Fibroblast of lung (primary cell): Measurements from ENCODE around the gene LGALS4. TPM values are rescaled to one million over a fixed set of nuclear protein-coding genes. Genes with fewer than 3 reads are reported as not detected.

Experiments used
- DNase-seq, 2 donors: peaks; one replicate each; pipeline versions ENCODE4 v3.0.0 to v3.0.0-alpha.2; 2010; ENCODE audit warnings: low read depth in 2 of 2
- H2AFZ ChIP-seq: 2 replicates; pipeline ENCODE4 v1.5.1; 2012; ENCODE audit warnings: low read length, control low read depth, inconsistent platforms
- H3K27ac ChIP-seq: 2 replicates; pipeline ENCODE4 v1.5.1; 2011; ENCODE audit warnings: low read length, control low read depth; ENCODE audit not compliant: insufficient read depth
- H3K27me3 ChIP-seq: 2 replicates; pipeline ENCODE4 v1.5.1; 2011; ENCODE audit warnings: mild to moderate bottlenecking, low read length; ENCODE audit not compliant: control insufficient read depth, insufficient read depth
- H3K36me3 ChIP-seq: 2 replicates; pipeline ENCODE4 v1.5.1; 2011; ENCODE audit warnings: low read length; ENCODE audit not compliant: control insufficient read depth, insufficient read depth
- H3K4me1 ChIP-seq: 2 replicates; pipeline ENCODE4 v1.5.1; 2011; ENCODE audit warnings: low read length; ENCODE audit not compliant: control insufficient read depth, insufficient read depth; ENCODE audit errors: extremely low read depth
- H3K4me2 ChIP-seq: 2 replicates; pipeline ENCODE4 v1.5.1; 2011; ENCODE audit warnings: low read length, control low read depth; ENCODE audit not compliant: insufficient read depth; ENCODE audit errors: extremely low read depth
- H3K4me3 ChIP-seq, 4 experiments: fragments of 200-600 bp in 1 of 4; sonication (generic) in 1 of 4; replicated peaks in 1 of 4; 2 replicates each; pipeline ENCODE4 v1.5.1; 2011 to 2016; ENCODE audit warnings: low read length in 4 of 4, low read depth in 3 of 4, mild to moderate bottlenecking in 3 of 4, control low read depth in 2 of 4, inconsistent platforms in 1 of 4, mixed read lengths in 1 of 4; ENCODE audit not compliant: insufficient read depth in 1 of 4; ENCODE audit errors: control extremely low read depth in 1 of 4
- H3K79me2 ChIP-seq: 2 replicates; pipeline ENCODE4 v1.5.1; 2012; ENCODE audit warnings: mild to moderate bottlenecking, low read length, inconsistent platforms; ENCODE audit not compliant: control insufficient read depth, insufficient read depth
- H3K9ac ChIP-seq: 2 replicates; pipeline ENCODE4 v1.5.1; 2011; ENCODE audit warnings: mild to moderate bottlenecking, low read length, control low read depth; ENCODE audit not compliant: insufficient read depth
- H3K9me3 ChIP-seq: 2 replicates; pipeline ENCODE4 v1.5.1; 2012; ENCODE audit warnings: low read depth, low read length; ENCODE audit not compliant: control insufficient read depth, insufficient read depth
- H4K20me1 ChIP-seq: 2 replicates; pipeline ENCODE4 v1.5.1; 2011; ENCODE audit warnings: low read length; ENCODE audit not compliant: control insufficient read depth, insufficient read depth; ENCODE audit errors: extremely low read depth
- EZH2 ChIP-seq: IDR thresholded peaks from 2 replicates; pipeline ENCODE4 v1.5.1; 2012; ENCODE audit warnings: low read length, control low read depth, mild to moderate bottlenecking; ENCODE audit errors: missing control alignments
- polyA plus RNA-seq, 2 donors: library from polyadenylated mRNA; depleted of rRNA in 1 of 2; stranded (reverse) in 1 of 2; unstranded in 1 of 2; fragments of >200 nt; gene quantifications; 2 replicates each; pipeline ENCODE4 v1.2.1, GENCODE V29; 2011 to 2012; ENCODE audit warnings: missing spikeins in 1 of 2
- total RNA-seq: library from RNA; depleted of rRNA; stranded (reverse); fragments of >200 nt; gene quantifications from 2 replicates; pipeline ENCODE4 v1.2.1, GENCODE V29; 2014
- TF ChIP-seq, protein P1 (sequence below), 2 donors: IDR thresholded peaks in 1 of 2; conservative IDR thresholded peaks in 1 of 2; 1 replicate in 1 of 2; 2 replicates in 1 of 2; pipeline ENCODE4 v1.5.1; 2011 to 2012; ENCODE audit warnings: low read length in 2 of 2, control low read depth in 1 of 2, inconsistent platforms in 1 of 2, low read depth in 1 of 2, mild to moderate bottlenecking in 1 of 2

LGALS4 gene
- total and polyA plus RNA-seq, 2 donors (not counting 1 experiment from before 2014, with no cell fraction given): not detected

DNA sequence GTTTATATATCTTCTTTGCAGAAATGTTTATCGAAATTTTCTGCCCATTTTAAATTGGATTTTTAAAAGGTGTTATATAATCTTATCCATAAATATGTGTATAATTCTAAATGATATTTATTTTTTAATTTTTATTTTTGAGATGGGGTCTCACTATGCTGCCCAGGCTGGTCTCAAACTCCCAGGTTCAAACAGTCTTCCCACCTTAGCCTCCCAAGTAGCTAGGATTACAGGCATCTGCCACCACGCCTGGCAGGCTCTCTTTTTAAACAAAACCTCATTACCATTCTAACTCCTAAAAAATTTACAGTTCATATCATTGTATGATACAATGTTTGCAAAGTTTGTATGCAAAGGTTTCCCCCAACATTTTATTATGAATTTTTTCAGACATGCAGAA is 16.6 kb downstream of the LGALS4 start:
- no peak for TF ChIP-seq EZH2
- TF ChIP-seq, protein P1, sequence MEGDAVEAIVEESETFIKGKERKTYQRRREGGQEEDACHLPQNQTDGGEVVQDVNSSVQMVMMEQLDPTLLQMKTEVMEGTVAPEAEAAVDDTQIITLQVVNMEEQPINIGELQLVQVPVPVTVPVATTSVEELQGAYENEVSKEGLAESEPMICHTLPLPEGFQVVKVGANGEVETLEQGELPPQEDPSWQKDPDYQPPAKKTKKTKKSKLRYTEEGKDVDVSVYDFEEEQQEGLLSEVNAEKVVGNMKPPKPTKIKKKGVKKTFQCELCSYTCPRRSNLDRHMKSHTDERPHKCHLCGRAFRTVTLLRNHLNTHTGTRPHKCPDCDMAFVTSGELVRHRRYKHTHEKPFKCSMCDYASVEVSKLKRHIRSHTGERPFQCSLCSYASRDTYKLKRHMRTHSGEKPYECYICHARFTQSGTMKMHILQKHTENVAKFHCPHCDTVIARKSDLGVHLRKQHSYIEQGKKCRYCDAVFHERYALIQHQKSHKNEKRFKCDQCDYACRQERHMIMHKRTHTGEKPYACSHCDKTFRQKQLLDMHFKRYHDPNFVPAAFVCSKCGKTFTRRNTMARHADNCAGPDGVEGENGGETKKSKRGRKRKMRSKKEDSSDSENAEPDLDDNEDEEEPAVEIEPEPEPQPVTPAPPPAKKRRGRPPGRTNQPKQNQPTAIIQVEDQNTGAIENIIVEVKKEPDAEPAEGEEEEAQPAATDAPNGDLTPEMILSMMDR (conservative IDR thresholded peaks at IDR 0.05 in 1 of 2, IDR thresholded peaks at IDR 0.05 in 1 of 2; ENCODE audit: low read depth in 1 of 2, low read length in 2 of 2): no peak
- no peaks in the 10 kb centered on the region for H3K4me1 ChIP-seq
- no peak for DNase-seq

DNA sequence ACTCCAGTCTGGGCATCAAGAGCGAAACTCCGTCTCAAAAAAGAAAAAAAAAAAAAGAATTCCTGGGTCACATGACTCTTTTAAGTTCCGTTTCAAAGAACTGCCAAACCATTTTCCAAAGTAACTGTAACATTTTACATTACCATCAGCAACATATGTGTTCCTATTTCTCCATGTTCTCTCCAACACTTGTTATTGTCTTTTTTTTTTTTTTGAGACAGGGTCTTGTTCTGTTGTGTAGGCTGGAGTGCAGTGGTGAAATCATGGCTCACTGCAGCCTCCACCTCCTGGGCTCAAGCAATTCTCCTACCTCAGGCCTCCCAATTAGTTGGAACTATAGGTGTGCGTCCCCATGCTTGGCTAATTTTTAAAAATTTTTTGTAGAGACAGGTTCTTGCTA is 17.2 kb downstream of the LGALS4 start:
- no peaks in the 10 kb centered on the region for H3K36me3 ChIP-seq
- no peaks in the 10 kb centered on the region for H3K27me3 ChIP-seq
- H4K20me1 ChIP-seq: no peaks in the 10 kb centered on the region
- no peaks in the 10 kb centered on the region for H3K9me3 ChIP-seq
- H3K4me2 ChIP-seq: no peak overlapping the region
- no peak overlapping the region for H3K27ac ChIP-seq
- no peak overlapping the region for H3K9ac ChIP-seq
- no peaks in the 10 kb centered on the region for H3K4me1 ChIP-seq
- H3K79me2 ChIP-seq: no peaks in the 10 kb centered on the region
- DNase-seq: no peak
- no peak overlapping the region for H2AFZ ChIP-seq
- no peak for TF ChIP-seq EZH2
- TF ChIP-seq, protein P1 (conservative IDR thresholded peaks at IDR 0.05 in 1 of 2, IDR thresholded peaks at IDR 0.05 in 1 of 2; ENCODE audit: low read depth in 1 of 2, low read length in 2 of 2): no peak
- no peak overlapping the region for H3K4me3 ChIP-seq

More for the DNA sequence above, 16.6 kb downstream of the LGALS4 start:
- Histone ChIP-seq H3K27me3 (peaks cover 3% of the 10 kb centered on the region), H3K4me2 (no peak overlapping the region), H3K79me2 (no peaks in the 10 kb centered on the region), H3K36me3 (no peaks in the 10 kb centered on the region), H4K20me1 (no peaks in the 10 kb centered on the region), H3K9ac (no peak overlapping the region), H2AFZ (no peak overlapping the region), H3K4me3 (no peak overlapping the region), H3K27ac (no peak overlapping the region), H3K9me3 (no peaks in the 10 kb centered on the region)

DNA sequence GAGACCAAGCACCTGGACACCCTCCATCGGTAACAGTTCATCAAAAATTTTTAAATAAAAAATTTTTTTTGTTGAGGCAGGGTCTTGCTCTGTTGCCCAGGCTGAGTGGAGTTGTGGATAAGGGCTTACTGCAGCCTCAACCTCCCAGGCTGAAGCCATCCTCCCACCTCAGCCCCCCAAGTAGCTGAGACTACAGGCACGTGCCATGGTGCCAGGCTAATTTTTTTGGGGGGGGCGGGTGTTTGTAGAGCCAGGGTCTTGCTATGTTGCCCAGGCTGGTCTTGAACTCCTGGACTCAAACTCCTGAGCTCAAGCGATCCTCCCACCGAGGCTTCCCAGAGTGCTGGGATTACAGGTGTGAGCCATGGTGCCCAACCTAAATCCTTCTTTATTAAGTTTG is 19.1 kb downstream of the LGALS4 start:
- Histone ChIP-seq H3K9ac (no peak overlapping the region), H3K36me3 (no peaks in the 10 kb centered on the region), H3K27me3 (no peaks in the 10 kb centered on the region), H3K4me1 (no peaks in the 10 kb centered on the region), H3K79me2 (no peaks in the 10 kb centered on the region), H3K27ac (no peak overlapping the region), H4K20me1 (no peaks in the 10 kb centered on the region), H3K9me3 (no peaks in the 10 kb centered on the region), H2AFZ (no peak overlapping the region), H3K4me3 (no peak overlapping the region), H3K4me2 (no peak overlapping the region)
- no peak for DNase-seq
- TF ChIP-seq, protein P1 (conservative IDR thresholded peaks at IDR 0.05 in 1 of 2, IDR thresholded peaks at IDR 0.05 in 1 of 2; ENCODE audit: low read depth in 1 of 2, low read length in 2 of 2): no peak
- TF ChIP-seq EZH2: no peak
